Measurements from ENCODE around the gene GTSE1.

The GTSE1 gene

GRCh38 chr22:46359362-46359761, 62.7 kb downstream of the GTSE1 start:
- TF ChIP-seq CTCF (IDR thresholded peaks at IDR 0.05; ENCODE audit: extremely low read depth, insufficient read depth, missing control alignments), result no peak
- in situ Hi-C loops (cut with MboI; ENCODE audit: low pct_unique_long_range_greater_than_20kb, low sequenced_read_pairs, unreplicated experiment), result no loop called here
- no peak for DNase-seq (ENCODE audit: low spot score)

GRCh38 chr22:46360097-46360496, 63.4 kb downstream of the GTSE1 start:
- TF ChIP-seq CTCF (IDR thresholded peaks at IDR 0.05; ENCODE audit: extremely low read depth, insufficient read depth, missing control alignments), result no peak
- DNase-seq (ENCODE audit: low spot score), result no peak
- in situ Hi-C loops (cut with MboI; ENCODE audit: low pct_unique_long_range_greater_than_20kb, low sequenced_read_pairs, unreplicated experiment), result no loop called here

GRCh38 chr22:46360891-46361290, 64.2 kb downstream of the GTSE1 start:
- TF ChIP-seq CTCF (IDR thresholded peaks at IDR 0.05; ENCODE audit: extremely low read depth, insufficient read depth, missing control alignments), result no peak
- in situ Hi-C loops (cut with MboI; ENCODE audit: low pct_unique_long_range_greater_than_20kb, low sequenced_read_pairs, unreplicated experiment), result no loop called here
- no peak for DNase-seq (ENCODE audit: low spot score)

- TF ChIP-seq CTCF (IDR thresholded peaks at IDR 0.05; ENCODE audit: extremely low read depth, insufficient read depth, missing control alignments), result no peak
- DNase-seq (ENCODE audit: low spot score), result no peak
- in situ Hi-C loops (cut with MboI; ENCODE audit: low pct_unique_long_range_greater_than_20kb, low sequenced_read_pairs, unreplicated experiment), result no loop called here
These were observed 65.1 kb downstream of the GTSE1 start for GRCh38 chr22:46361826-46362202.

- TF ChIP-seq CTCF (IDR thresholded peaks at IDR 0.05; ENCODE audit: extremely low read depth, insufficient read depth, missing control alignments), result no peak
- no peak for DNase-seq (ENCODE audit: low spot score)
- in situ Hi-C loops (cut with MboI; ENCODE audit: low pct_unique_long_range_greater_than_20kb, low sequenced_read_pairs, unreplicated experiment), result no loop called here
These were observed 65.7 kb downstream of the GTSE1 start for GRCh38 chr22:46362203-46362933.

GRCh38 chr22:46362934-46363515, 66.4 kb downstream of the GTSE1 start:
- in situ Hi-C loops (cut with MboI; ENCODE audit: low pct_unique_long_range_greater_than_20kb, low sequenced_read_pairs, unreplicated experiment), result no loop called here
- TF ChIP-seq CTCF (IDR thresholded peaks at IDR 0.05; ENCODE audit: extremely low read depth, insufficient read depth, missing control alignments), result no peak
- DNase-seq (ENCODE audit: low spot score), result no peak

Measured in GM13977 (cell line).